Spleen (tissue), 7 donors: Measurements from ENCODE around the gene SIGLEC1.

Source experiments
- CTCF ChIP-seq, 11 experiments: fragments of 200-600 bp in 7 of 11; fragments of 450-650 bp in 4 of 11; sonication (generic) in 4 of 11; IDR thresholded peaks in 8 of 11; conservative IDR thresholded peaks in 3 of 11; 1 replicate in 7 of 11; 2 replicates in 4 of 11; pipeline versions ENCODE4 v1.4.0 to v1.8.0; 2016 to 2021; ENCODE audit warnings: antibody characterized with exemption in 11 of 11, inconsistent platforms in 4 of 11, mild to moderate bottlenecking in 1 of 11
- POLR2A ChIP-seq, 3 donors: fragments of 450-650 bp; IDR thresholded peaks; one replicate each; pipeline ENCODE4 v1.5.1; 2017; ENCODE audit warnings: antibody characterized with exemption in 3 of 3, mild to moderate bottlenecking in 1 of 3
- POLR2AphosphoS5 ChIP-seq, 3 donors: sonication (generic); formaldehyde crosslinking; IDR thresholded peaks; one replicate each; pipeline ENCODE4 v1.5.1; 2017; ENCODE audit warnings: antibody characterized with exemption in 3 of 3
- donor health status: DM: no; HTN: no; CAD: no; lungs with moderate emphysema.
- donor health status: DM: no; HTN: no; CAD: no.
- donor health status: DM: no; HTN: no; CAD: no.

- no peak for TF ChIP-seq POLR2A (IDR thresholded peaks at IDR 0.05)
- TF ChIP-seq CTCF (IDR thresholded peaks at IDR 0.05 in 8 of 11, conservative IDR thresholded peaks at IDR 0.05 in 3 of 11) = no peak
- TF ChIP-seq POLR2AphosphoS5 (IDR thresholded peaks at IDR 0.05) = no peak
Measured at GRCh38 chr20:3711484-3711941, 887 bp downstream of the SIGLEC1 start.
